Mucosa of rectum (tissue), 2 donors: Measurements from ENCODE around the gene CDC14B.
"Not testable (repeated sequence)": the region's sequence is repeated elsewhere in the genome, so short reads cannot be mapped to it uniquely, and the experiment has no call there.

Experiments
- H3K27ac ChIP-seq, 2 donors: one replicate each; pipeline ENCODE4 v1.7.0; 2013; ENCODE audit warnings: inconsistent platforms in 2 of 2, low read depth in 2 of 2, low read length in 2 of 2
- H3K27me3 ChIP-seq, 2 donors: one replicate each; pipeline ENCODE4 v1.7.0; 2013; ENCODE audit warnings: low read length in 2 of 2; ENCODE audit not compliant: control insufficient read depth in 2 of 2, insufficient read depth in 2 of 2
- H3K36me3 ChIP-seq, 2 donors: one replicate each; pipeline ENCODE4 v1.7.0; 2013; ENCODE audit warnings: low read length in 2 of 2; ENCODE audit not compliant: control insufficient read depth in 2 of 2, insufficient read depth in 2 of 2
- H3K4me1 ChIP-seq, 2 donors: one replicate each; pipeline ENCODE4 v1.7.0; 2013; ENCODE audit warnings: low read length in 2 of 2, mild to moderate bottlenecking in 1 of 2; ENCODE audit not compliant: control insufficient read depth in 2 of 2, insufficient read depth in 2 of 2
- H3K4me3 ChIP-seq, 2 donors: one replicate each; pipeline ENCODE4 v1.7.0; 2013; ENCODE audit warnings: low read length in 2 of 2
- H3K9ac ChIP-seq, 2 donors: one replicate each; pipeline ENCODE4 v1.7.0; 2013; ENCODE audit warnings: low read length in 2 of 2, low read depth in 1 of 2, mild to moderate bottlenecking in 1 of 2
- H3K9me3 ChIP-seq, 2 donors: one replicate each; pipeline ENCODE4 v1.7.0; 2013; ENCODE audit warnings: low read length in 2 of 2; ENCODE audit not compliant: control insufficient read depth in 2 of 2
- donor health status: healthy.
- donor health status: Normal muscosa, but diverticular disease.

Gene CDC14B

DNA sequence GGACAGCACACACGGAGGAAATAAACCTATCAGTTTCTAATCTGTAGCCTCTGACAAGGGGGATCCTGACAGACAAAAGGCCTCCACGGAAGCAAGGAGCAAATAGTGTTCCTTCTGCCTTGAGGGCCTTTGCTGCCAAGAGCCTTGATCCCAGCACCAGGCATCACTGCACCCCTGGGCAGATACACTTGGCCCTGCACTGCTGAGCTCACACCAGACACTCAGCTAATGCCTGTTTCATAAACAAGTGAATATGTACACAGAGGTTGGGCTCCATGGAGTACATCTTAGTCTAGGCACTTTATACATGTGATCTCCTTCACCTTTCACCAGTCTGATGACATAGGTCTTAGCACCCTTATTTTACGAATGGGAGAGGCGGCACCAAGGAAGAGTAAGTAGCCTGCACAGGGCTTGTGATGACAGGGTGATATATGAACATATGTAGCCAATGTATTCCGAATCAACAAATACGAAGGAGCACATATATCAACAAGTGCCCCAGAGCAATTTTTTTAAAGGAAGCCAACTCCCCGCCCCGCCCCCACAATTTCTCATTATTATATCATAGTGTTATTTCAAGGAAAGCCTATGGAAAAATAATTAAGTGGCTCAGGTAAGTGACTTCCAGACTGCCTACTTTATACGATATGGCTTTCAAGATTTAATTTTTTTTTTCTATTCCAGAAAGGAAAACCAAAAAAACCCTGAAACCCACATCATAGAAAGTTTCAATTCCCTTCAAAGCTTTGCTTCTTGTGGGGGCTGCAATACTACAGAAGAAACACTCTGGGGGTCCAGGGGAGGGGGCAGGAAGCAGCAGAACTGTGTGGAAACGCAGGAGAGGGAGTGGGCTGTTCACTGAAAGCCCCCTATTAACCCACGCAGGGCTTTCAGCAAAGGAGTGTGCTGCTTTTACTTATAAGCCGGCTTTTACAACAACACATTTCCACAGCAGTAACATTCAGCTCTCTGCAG lies 32.0 kb downstream of the CDC14B start:
- Histone ChIP-seq H3K27me3 (no peaks in the 10 kb centered on the region), H3K4me3 (no peak overlapping the region), H3K9me3 (no peaks in the 10 kb centered on the region)

DNA sequence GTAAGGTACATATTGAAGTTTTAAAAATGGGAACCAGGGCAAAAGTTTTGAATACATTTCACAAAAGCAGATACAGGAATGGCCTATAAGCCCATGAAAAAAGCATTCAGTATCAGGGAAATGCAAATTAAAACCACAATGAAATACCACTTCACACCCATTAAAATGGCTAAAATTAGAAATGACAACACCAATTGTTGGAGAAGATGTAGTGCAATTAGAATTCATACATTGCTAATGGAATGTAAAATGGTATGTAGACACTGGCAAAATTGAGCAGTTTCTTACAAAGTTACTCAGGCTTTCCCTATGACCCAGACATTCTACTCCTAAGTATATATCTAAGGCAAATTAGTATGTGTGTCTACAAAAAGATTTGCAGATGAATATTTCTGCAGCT lies 34.2 kb downstream of the CDC14B start:
- Histone ChIP-seq H3K36me3 (no peaks in the 10 kb centered on the region), H3K4me3 (no peak overlapping the region), H3K9ac (no peak overlapping the region), H3K27me3 (no peaks in the 10 kb centered on the region), H3K27ac (no peak overlapping the region), H3K9me3 (no peaks in the 10 kb centered on the region), H3K4me1 (no peaks in the 10 kb centered on the region)

More for the DNA sequence above, 32.0 kb downstream of the CDC14B start:
- no peaks in the 10 kb centered on the region for H3K36me3 ChIP-seq
- H3K9ac ChIP-seq: no peak overlapping the region
- H3K27ac ChIP-seq: no peak overlapping the region
- no peaks in the 10 kb centered on the region for H3K4me1 ChIP-seq

DNA sequence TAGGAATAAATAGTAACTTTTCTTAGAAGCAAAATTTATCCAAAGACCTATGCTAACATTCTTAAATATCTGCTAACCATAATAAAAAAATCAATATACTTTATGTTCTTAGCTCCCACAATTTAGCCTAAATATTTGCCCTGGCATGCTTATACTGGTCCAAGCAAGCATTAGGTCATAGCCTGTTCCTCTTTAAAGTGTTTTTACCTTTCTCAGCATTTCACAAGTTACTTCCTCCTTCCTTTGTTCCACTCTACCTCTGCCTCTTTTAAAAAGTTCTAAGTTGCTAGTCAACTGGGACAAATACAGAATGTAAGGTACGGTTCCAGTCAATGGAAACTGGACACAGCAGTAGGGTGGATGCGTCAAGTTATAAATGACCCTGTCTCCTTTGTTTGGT lies 37.4 kb downstream of the CDC14B start:
- not testable (repeated sequence) for H3K27ac ChIP-seq, H3K36me3 ChIP-seq, H3K4me1 ChIP-seq, H3K9ac ChIP-seq, H3K4me3 ChIP-seq, H3K9me3 ChIP-seq, H3K27me3 ChIP-seq

DNA sequence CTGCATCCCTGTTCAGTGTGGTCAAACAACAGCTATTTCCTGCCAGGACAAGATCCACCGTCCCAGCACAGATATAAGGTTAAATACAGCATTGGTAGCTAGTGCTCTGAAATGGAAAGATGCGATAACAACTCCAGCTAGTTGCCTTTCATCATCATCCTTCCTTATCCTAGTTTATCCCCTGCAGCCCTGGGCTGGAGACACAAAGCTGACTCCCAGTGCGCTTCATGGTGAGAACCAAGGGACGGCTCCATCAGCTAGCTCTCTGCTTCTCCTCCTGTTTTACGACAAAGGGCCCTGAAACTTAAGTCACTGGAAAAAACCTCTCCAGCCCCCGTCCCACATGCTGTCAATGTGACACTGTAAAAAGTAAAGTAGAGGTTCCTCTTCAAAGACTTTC lies 37.9 kb downstream of the CDC14B start:
- Histone ChIP-seq H3K27ac (no peak overlapping the region), H3K9me3 (no peaks in the 10 kb centered on the region), H3K4me1 (no peaks in the 10 kb centered on the region), H3K27me3 (no peaks in the 10 kb centered on the region), H3K4me3 (no peak overlapping the region), H3K36me3 (no peaks in the 10 kb centered on the region), H3K9ac (no peak overlapping the region)

DNA sequence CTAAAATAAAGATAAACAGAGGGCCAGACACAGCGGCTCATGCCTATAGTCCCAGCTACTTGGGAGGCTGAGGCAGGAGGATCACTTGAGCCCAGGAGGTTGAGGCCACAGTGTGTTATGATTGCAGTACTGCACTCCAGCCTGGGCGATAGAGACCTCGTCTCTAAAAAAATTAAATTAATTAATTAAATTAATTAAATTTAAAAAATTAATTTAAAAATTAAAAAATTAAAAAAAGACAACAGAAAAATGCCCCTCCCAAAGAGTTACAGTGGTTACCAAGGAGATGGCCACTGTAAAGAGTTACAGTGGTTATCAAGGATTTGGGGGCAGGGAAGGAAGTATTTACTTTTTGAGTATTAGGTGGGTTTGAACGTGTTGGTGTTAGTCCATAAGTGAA lies 38.3 kb downstream of the CDC14B start:
- no peak overlapping the region for H3K4me3 ChIP-seq

DNA sequence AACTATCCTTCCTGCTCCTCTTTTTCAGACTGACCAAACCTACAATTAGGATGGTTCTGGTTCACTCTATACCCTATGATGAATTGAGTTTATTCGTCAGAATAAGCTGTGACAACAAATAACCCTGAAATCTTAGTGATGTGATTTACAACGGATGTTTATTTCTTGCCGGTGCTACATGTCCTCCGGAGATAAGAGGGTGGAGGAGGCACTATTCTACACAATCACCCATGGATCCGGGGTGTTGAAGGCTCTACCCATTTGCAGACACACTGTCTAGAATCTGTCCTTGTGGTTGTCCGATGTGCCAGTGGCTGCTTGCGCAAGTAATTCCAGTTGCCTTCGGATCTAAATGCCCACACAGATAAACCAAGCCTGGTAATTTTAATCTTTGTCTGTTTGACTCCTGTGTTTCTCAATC lies 44.7 kb downstream of the CDC14B start:
- no peaks in the 10 kb centered on the region for H3K4me1 ChIP-seq

More for the DNA sequence above, 38.3 kb downstream of the CDC14B start:
- Histone ChIP-seq H3K9ac (no peak overlapping the region), H3K27ac (no peak overlapping the region), H3K27me3 (no peaks in the 10 kb centered on the region), H3K9me3 (no peaks in the 10 kb centered on the region), H3K4me1 (no peaks in the 10 kb centered on the region), H3K36me3 (no peaks in the 10 kb centered on the region)

DNA sequence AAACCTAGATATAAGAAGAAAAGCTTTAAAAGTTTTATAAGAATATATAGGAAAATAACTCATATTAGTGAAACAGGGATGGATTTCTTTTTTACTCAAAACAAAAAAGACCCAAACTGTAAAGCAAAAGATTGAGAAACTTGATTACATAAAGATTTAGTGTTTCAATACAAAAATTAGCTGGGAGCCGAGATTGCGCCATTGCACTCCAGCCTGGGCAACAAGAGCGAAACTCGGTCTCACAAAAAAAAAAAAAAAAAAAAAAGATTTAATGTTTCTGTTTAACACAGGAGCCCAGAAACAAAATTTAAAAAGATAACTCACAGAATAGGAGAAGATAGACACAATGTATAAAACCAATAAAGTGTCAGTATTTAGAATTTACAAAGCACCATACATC lies 45.2 kb downstream of the CDC14B start:
- no peak overlapping the region for H3K4me3 ChIP-seq
- no peaks in the 10 kb centered on the region for H3K9me3 ChIP-seq
- H3K27me3 ChIP-seq: no peaks in the 10 kb centered on the region
- H3K27ac ChIP-seq: no peak overlapping the region
- no peaks in the 10 kb centered on the region for H3K36me3 ChIP-seq
- no peaks in the 10 kb centered on the region for H3K4me1 ChIP-seq
- no peak overlapping the region for H3K9ac ChIP-seq

More for the DNA sequence above, 44.7 kb downstream of the CDC14B start:
- no peak overlapping the region for H3K4me3 ChIP-seq
- no peak overlapping the region for H3K9ac ChIP-seq
- no peak overlapping the region for H3K27ac ChIP-seq
- no peaks in the 10 kb centered on the region for H3K36me3 ChIP-seq
- H3K27me3 ChIP-seq: no peaks in the 10 kb centered on the region
- no peaks in the 10 kb centered on the region for H3K9me3 ChIP-seq

DNA sequence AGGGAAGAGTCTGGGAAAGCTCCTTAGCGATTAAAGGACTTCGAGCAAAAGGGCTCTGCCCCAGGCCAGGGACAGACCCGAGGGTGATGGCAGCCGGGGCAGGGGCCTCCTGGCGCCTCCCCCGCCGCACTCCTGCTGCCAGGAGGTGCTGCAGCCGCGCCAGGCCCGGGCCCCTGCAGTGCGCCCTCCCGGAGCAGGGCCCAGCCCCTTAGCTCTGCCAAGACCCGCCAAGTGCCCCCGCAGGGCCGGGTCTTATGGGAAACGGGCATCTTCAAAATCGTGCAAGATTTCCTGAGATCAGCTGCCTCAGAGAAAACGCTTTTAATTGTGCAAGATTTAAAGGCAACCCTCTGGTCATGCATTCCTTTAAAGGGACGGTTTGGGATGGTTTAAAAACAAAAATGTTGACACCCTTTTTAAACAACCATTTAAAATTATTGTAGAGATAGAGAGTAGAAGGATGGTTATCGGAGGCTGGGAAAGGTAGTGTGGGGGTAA lies 52.4 kb downstream of the CDC14B start:
- Histone ChIP-seq H3K4me1 (peaks cover 10 to 12% of the 10 kb centered on the region in 2 donors), H3K9ac (peak overlapping the region; percentile 79), H3K4me3 (peak overlapping the region; percentile 76 to 77), H3K36me3 (peaks cover 0 to 3% of the 10 kb centered on the region in 2 donors), H3K9me3 (no peaks in the 10 kb centered on the region), H3K27me3 (no peaks in the 10 kb centered on the region), H3K27ac (peak overlapping the region; percentile 96 to 97)

DNA sequence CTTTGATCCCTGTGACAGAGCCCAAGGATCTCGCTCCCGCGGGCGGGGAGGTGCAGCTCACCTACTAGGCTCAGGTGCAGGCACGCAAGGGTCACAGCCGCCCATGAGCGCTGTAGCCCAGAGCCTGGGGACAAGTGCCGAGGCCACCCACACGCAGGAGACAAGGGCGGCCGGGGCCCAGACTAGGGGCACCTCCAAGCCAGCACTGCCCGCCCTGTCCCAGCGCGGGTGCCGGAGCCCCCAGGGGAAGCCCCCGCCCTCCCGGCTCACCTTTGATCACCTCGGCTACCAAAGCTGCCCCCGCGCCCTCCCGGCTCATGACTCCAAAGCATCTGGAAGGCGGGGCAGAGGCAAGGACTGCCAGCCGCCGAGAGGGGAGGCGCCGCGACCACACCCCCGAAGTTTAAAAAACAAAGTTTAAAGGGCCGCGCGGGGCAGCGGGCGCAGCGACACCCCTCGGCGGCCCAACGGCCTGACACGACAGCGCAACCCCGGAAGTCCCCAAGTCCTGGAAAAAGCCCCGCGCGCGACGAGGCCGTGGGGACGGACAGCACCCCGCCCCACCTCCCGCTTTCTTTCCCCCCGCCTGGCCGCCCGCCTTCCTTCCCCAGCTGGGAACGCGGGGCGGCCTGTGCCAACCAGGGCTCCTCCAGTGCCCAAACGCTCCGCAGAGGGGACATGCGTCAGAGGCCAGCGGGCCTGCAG lies 53.0 kb downstream of the CDC14B start:
- H3K27me3 ChIP-seq: no peaks in the 10 kb centered on the region
- peak overlapping the region; percentile 79 for H3K9ac ChIP-seq
- H3K27ac ChIP-seq: peak overlapping the region; percentile 96 to 97
- no peaks in the 10 kb centered on the region for H3K9me3 ChIP-seq
- H3K4me3 ChIP-seq: peak overlapping the region; percentile 76 to 77
- H3K4me1 ChIP-seq: peaks cover 10 to 12% of the 10 kb centered on the region in 2 donors
- peaks cover 0 to 7% of the 10 kb centered on the region in 2 donors for H3K36me3 ChIP-seq
